ENCODE results near the gene BPI. TPM values are rescaled to one million over a fixed set of nuclear protein-coding genes. Genes with fewer than 3 reads are reported as not detected.

Gene BPI
- total and polyA plus RNA-seq, 2 donors from 2014 or later, result 0.16 to 1.5 TPM

- no peak for DNase-seq
- H3K4me3 ChIP-seq (ENCODE audit: low read length in 3 of 3), result no peak overlapping the region
- no peaks in the 10 kb centered on the region for H3K27me3 ChIP-seq (ENCODE audit: control insufficient read depth, insufficient read depth, low read length)
- H3K4me1 ChIP-seq (ENCODE audit: control insufficient read depth in 2 of 3, insufficient read depth in 2 of 3, low read depth in 1 of 3, low read length in 3 of 3), result peaks cover 0 to 3% (median 0%) of the 10 kb centered on the region in 3 donors
- H3K27ac ChIP-seq (ENCODE audit: low read depth in 2 of 2, low read length in 2 of 2), result no peak overlapping the region
- H3K36me3 ChIP-seq (ENCODE audit: control insufficient read depth in 2 of 3, insufficient read depth in 3 of 3, low read length in 3 of 3), result no peaks in the 10 kb centered on the region
- H3K9me3 ChIP-seq (ENCODE audit: control insufficient read depth in 2 of 3, insufficient read depth in 1 of 3, low read length in 3 of 3), result no peaks in the 10 kb centered on the region
- no peak overlapping the region for H3K9ac ChIP-seq (ENCODE audit: low read length in 3 of 3)
- intact Hi-C loops (cut with DNase I), result no loop called here
- no peak for TF ChIP-seq CTCF (IDR thresholded peaks at IDR 0.05; ENCODE audit: borderline replicate concordance, extremely low read depth, insufficient read depth)
- no peak for FAIRE-seq
Observed at GRCh38 chr20:38272398-38272797, 31.6 kb upstream of the BPI start.

- Histone ChIP-seq H3K4me1 (ENCODE audit: control insufficient read depth in 2 of 3, insufficient read depth in 2 of 3, low read depth in 1 of 3, low read length in 3 of 3) (no peaks in the 10 kb centered on the region), H3K9ac (ENCODE audit: low read length in 3 of 3) (no peak overlapping the region), H3K9me3 (ENCODE audit: control insufficient read depth in 2 of 3, insufficient read depth in 1 of 3, low read length in 3 of 3) (no peaks in the 10 kb centered on the region), H3K4me3 (ENCODE audit: low read length in 3 of 3) (no peak overlapping the region), H3K27ac (ENCODE audit: low read depth in 2 of 2, low read length in 2 of 2) (no peak overlapping the region), H3K27me3 (ENCODE audit: control insufficient read depth, insufficient read depth, low read length) (no peaks in the 10 kb centered on the region), H3K36me3 (ENCODE audit: control insufficient read depth in 2 of 3, insufficient read depth in 3 of 3, low read length in 3 of 3) (no peaks in the 10 kb centered on the region)
- intact Hi-C loops (cut with DNase I), result no loop called here
- no peak for DNase-seq
- no peak for TF ChIP-seq CTCF (IDR thresholded peaks at IDR 0.05; ENCODE audit: borderline replicate concordance, extremely low read depth, insufficient read depth)
- FAIRE-seq, result no peak
Observed at GRCh38 chr20:38272961-38273360, 31.0 kb upstream of the BPI start.

GRCh38 chr20:38275815-38276550 is 28.0 kb upstream of the BPI start:
- Histone ChIP-seq H3K4me1 (ENCODE audit: control insufficient read depth in 2 of 3, insufficient read depth in 2 of 3, low read depth in 1 of 3, low read length in 3 of 3) (no peaks in the 10 kb centered on the region), H3K27me3 (ENCODE audit: control insufficient read depth, insufficient read depth, low read length) (no peaks in the 10 kb centered on the region), H3K36me3 (ENCODE audit: control insufficient read depth in 2 of 3, insufficient read depth in 3 of 3, low read length in 3 of 3) (no peaks in the 10 kb centered on the region), H3K9me3 (ENCODE audit: control insufficient read depth in 2 of 3, insufficient read depth in 1 of 3, low read length in 3 of 3) (no peaks in the 10 kb centered on the region), H3K4me3 (ENCODE audit: low read length in 3 of 3) (no peak overlapping the region), H3K9ac (ENCODE audit: low read length in 3 of 3) (no peak overlapping the region), H3K27ac (ENCODE audit: low read depth in 2 of 2, low read length in 2 of 2) (no peak overlapping the region)
- TF ChIP-seq CTCF (IDR thresholded peaks at IDR 0.05; ENCODE audit: borderline replicate concordance, extremely low read depth, insufficient read depth), result no peak
- DNase-seq, result no peak
- intact Hi-C loops (cut with DNase I), result no loop called here
- no peak for FAIRE-seq

- no peak for TF ChIP-seq CTCF (IDR thresholded peaks at IDR 0.05; ENCODE audit: borderline replicate concordance, extremely low read depth, insufficient read depth)
- Histone ChIP-seq H3K9ac (ENCODE audit: low read length in 3 of 3) (no peak overlapping the region), H3K36me3 (ENCODE audit: control insufficient read depth in 2 of 3, insufficient read depth in 3 of 3, low read length in 3 of 3) (no peaks in the 10 kb centered on the region), H3K4me3 (ENCODE audit: low read length in 3 of 3) (no peak overlapping the region), H3K9me3 (ENCODE audit: control insufficient read depth in 2 of 3, insufficient read depth in 1 of 3, low read length in 3 of 3) (no peaks in the 10 kb centered on the region), H3K4me1 (ENCODE audit: control insufficient read depth in 2 of 3, insufficient read depth in 2 of 3, low read depth in 1 of 3, low read length in 3 of 3) (no peaks in the 10 kb centered on the region), H3K27me3 (ENCODE audit: control insufficient read depth, insufficient read depth, low read length) (no peaks in the 10 kb centered on the region), H3K27ac (ENCODE audit: low read depth in 2 of 2, low read length in 2 of 2) (no peak overlapping the region)
- DNase-seq (no peak), FAIRE-seq (no peak)
- intact Hi-C loops (cut with DNase I), result no loop called here
Observed at GRCh38 chr20:38277285-38277684, 26.7 kb upstream of the BPI start.
